ENCODE data around the gene MRPS9.

MRPS9 gene

GRCh38 chr2:105102001-105102400 is 64.1 kb downstream of the MRPS9 start:
- no peak overlapping the region for H3K27ac ChIP-seq (ENCODE audit: low read length)
- H3K27me3 ChIP-seq (ENCODE audit: low read depth, low read length): no peaks in the 10 kb centered on the region
- no peaks in the 10 kb centered on the region for H3K9me3 ChIP-seq (ENCODE audit: insufficient read depth, low read length)

GRCh38 chr2:105102963-105103421 is 65.1 kb downstream of the MRPS9 start:
- no peaks in the 10 kb centered on the region for H3K27me3 ChIP-seq (ENCODE audit: low read depth, low read length)
- no peak overlapping the region for H2AFZ ChIP-seq (ENCODE audit: low read depth, low read length)
- H3K4me3 ChIP-seq (ENCODE audit: low read length): no peak overlapping the region
- no peaks in the 10 kb centered on the region for H3K9me3 ChIP-seq (ENCODE audit: insufficient read depth, low read length)
- no peak overlapping the region for H3K4me2 ChIP-seq (ENCODE audit: low read length)
- peaks cover 13% of the 10 kb centered on the region for H3K36me3 ChIP-seq (replicated peaks; ENCODE audit: low read depth, low read length)
- H3K9ac ChIP-seq (ENCODE audit: low read length): no peak overlapping the region
- H3K4me1 ChIP-seq (ENCODE audit: low read length): peaks cover 46% of the 10 kb centered on the region
- 0 out of 2 replicates have a peak, but pooled peaks cover 5% of the 10 kb centered on the region for H4K20me1 ChIP-seq (ENCODE audit: insufficient read depth, low read length)
- no peak for TF ChIP-seq EZH2phosphoT487 (IDR thresholded peaks at IDR 0.05; ENCODE audit: low read depth)
- TF ChIP-seq, protein P1, sequence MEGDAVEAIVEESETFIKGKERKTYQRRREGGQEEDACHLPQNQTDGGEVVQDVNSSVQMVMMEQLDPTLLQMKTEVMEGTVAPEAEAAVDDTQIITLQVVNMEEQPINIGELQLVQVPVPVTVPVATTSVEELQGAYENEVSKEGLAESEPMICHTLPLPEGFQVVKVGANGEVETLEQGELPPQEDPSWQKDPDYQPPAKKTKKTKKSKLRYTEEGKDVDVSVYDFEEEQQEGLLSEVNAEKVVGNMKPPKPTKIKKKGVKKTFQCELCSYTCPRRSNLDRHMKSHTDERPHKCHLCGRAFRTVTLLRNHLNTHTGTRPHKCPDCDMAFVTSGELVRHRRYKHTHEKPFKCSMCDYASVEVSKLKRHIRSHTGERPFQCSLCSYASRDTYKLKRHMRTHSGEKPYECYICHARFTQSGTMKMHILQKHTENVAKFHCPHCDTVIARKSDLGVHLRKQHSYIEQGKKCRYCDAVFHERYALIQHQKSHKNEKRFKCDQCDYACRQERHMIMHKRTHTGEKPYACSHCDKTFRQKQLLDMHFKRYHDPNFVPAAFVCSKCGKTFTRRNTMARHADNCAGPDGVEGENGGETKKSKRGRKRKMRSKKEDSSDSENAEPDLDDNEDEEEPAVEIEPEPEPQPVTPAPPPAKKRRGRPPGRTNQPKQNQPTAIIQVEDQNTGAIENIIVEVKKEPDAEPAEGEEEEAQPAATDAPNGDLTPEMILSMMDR (IDR thresholded peaks at IDR 0.05; ENCODE audit: low read depth, low read length): no peak
- H3K27ac ChIP-seq (ENCODE audit: low read length): no peak overlapping the region
- no peaks in the 10 kb centered on the region for H3K79me2 ChIP-seq (ENCODE audit: low read length)

More at GRCh38 chr2:105102001-105102400, 64.1 kb downstream of the MRPS9 start:
- H3K9ac ChIP-seq (ENCODE audit: low read length): no peak overlapping the region
- H3K36me3 ChIP-seq (replicated peaks; ENCODE audit: low read depth, low read length): peaks cover 14% of the 10 kb centered on the region
- H3K4me1 ChIP-seq (ENCODE audit: low read length): peaks cover 44% of the 10 kb centered on the region
- TF ChIP-seq, protein P1 (IDR thresholded peaks at IDR 0.05; ENCODE audit: low read depth, low read length): no peak
- no peak for TF ChIP-seq EZH2phosphoT487 (IDR thresholded peaks at IDR 0.05; ENCODE audit: low read depth)
- H3K4me3 ChIP-seq (ENCODE audit: low read length): no peak overlapping the region
- H2AFZ ChIP-seq (ENCODE audit: low read depth, low read length): no peak overlapping the region
- H3K4me2 ChIP-seq (ENCODE audit: low read length): no peak overlapping the region
- H4K20me1 ChIP-seq (ENCODE audit: insufficient read depth, low read length): 0 out of 2 replicates have a peak, but pooled peaks cover 5% of the 10 kb centered on the region
- H3K79me2 ChIP-seq (ENCODE audit: low read length): no peaks in the 10 kb centered on the region

GRCh38 chr2:105103481-105103880 is 65.6 kb downstream of the MRPS9 start:
- TF ChIP-seq EZH2phosphoT487 (IDR thresholded peaks at IDR 0.05; ENCODE audit: low read depth): no peak
- TF ChIP-seq, protein P1 (IDR thresholded peaks at IDR 0.05; ENCODE audit: low read depth, low read length): no peak
- H3K4me3 ChIP-seq (ENCODE audit: low read length): no peak overlapping the region
- H3K36me3 ChIP-seq (replicated peaks; ENCODE audit: low read depth, low read length): peaks cover 8% of the 10 kb centered on the region
- no peak overlapping the region for H3K9ac ChIP-seq (ENCODE audit: low read length)
- H3K27me3 ChIP-seq (ENCODE audit: low read depth, low read length): no peaks in the 10 kb centered on the region
- H3K4me2 ChIP-seq (ENCODE audit: low read length): no peak overlapping the region
- 0 out of 2 replicates have a peak, but pooled peaks cover 5% of the 10 kb centered on the region for H4K20me1 ChIP-seq (ENCODE audit: insufficient read depth, low read length)
- no peak overlapping the region for H2AFZ ChIP-seq (ENCODE audit: low read depth, low read length)
- no peaks in the 10 kb centered on the region for H3K9me3 ChIP-seq (ENCODE audit: insufficient read depth, low read length)
- H3K79me2 ChIP-seq (ENCODE audit: low read length): no peaks in the 10 kb centered on the region
- peaks cover 46% of the 10 kb centered on the region for H3K4me1 ChIP-seq (ENCODE audit: low read length)
- H3K27ac ChIP-seq (ENCODE audit: low read length): no peak overlapping the region

DNA sequence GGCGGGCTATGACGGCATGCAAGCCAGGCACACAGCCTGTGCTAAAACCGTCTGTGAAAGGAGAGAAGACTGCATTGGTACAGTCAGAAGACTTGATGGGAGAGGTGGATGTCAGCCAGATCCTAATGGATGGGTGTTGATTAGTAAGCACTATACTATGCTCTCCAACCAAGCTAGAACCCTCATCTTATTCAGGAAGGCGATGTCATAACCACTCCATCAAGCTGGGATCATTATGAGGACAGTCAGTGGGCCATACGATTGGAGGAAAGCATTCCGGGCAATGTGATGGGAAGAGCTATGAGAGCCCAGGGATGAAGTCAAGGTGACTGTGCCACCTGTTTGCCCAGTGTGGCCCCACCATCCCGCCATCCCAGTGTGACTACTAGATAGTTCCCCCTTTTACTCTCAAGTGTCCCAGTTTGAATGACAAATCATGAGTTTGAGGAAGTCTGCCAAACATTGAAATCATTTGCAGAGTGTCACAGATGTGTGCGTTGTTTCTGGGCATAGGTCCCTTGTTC is 66.4 kb downstream of the MRPS9 start:
- H3K4me1 ChIP-seq (ENCODE audit: low read length): peaks cover 46% of the 10 kb centered on the region
- H3K4me2 ChIP-seq (ENCODE audit: low read length): peak overlapping the region; percentile 47
- 0 out of 2 replicates have a peak, but pooled peaks cover 5% of the 10 kb centered on the region for H4K20me1 ChIP-seq (ENCODE audit: insufficient read depth, low read length)
- H3K36me3 ChIP-seq (replicated peaks; ENCODE audit: low read depth, low read length): peaks cover 6% of the 10 kb centered on the region
- no peaks in the 10 kb centered on the region for H3K79me2 ChIP-seq (ENCODE audit: low read length)
- H3K27ac ChIP-seq (ENCODE audit: low read length): no peak overlapping the region
- H3K9me3 ChIP-seq (ENCODE audit: insufficient read depth, low read length): no peaks in the 10 kb centered on the region
- no peak overlapping the region for H2AFZ ChIP-seq (ENCODE audit: low read depth, low read length)
- H3K9ac ChIP-seq (ENCODE audit: low read length): no peak overlapping the region
- H3K27me3 ChIP-seq (ENCODE audit: low read depth, low read length): no peaks in the 10 kb centered on the region
- H3K4me3 ChIP-seq (ENCODE audit: low read length): no peak overlapping the region
- TF ChIP-seq, protein P1 (IDR thresholded peaks at IDR 0.05; ENCODE audit: low read depth, low read length): no peak
- no peak for TF ChIP-seq EZH2phosphoT487 (IDR thresholded peaks at IDR 0.05; ENCODE audit: low read depth)

Measured in OCI-LY3 (cell line).